GM21737 (cell line): ENCODE data around the gene MGAT4D.
"Not testable (repeated sequence)": the region's sequence is repeated elsewhere in the genome, so short reads cannot be mapped to it uniquely, and the experiment has no call there.

Source experiments
- ATAC-seq: cut with Tn5 transposase; IDR thresholded peaks from one replicate; pipeline ENCODE4 v1.9.1; 2021; ENCODE audit warnings: mild to moderate bottlenecking, moderate library complexity; ENCODE audit not compliant: unreplicated experiment

Gene MGAT4D

GRCh38 chr4:140444347-140444746, 53.7 kb downstream of the MGAT4D start:
- ATAC-seq = not testable (repeated sequence)

- no peak for ATAC-seq
Observed at GRCh38 chr4:140439644-140440142, 58.4 kb downstream of the MGAT4D start.

DNA sequence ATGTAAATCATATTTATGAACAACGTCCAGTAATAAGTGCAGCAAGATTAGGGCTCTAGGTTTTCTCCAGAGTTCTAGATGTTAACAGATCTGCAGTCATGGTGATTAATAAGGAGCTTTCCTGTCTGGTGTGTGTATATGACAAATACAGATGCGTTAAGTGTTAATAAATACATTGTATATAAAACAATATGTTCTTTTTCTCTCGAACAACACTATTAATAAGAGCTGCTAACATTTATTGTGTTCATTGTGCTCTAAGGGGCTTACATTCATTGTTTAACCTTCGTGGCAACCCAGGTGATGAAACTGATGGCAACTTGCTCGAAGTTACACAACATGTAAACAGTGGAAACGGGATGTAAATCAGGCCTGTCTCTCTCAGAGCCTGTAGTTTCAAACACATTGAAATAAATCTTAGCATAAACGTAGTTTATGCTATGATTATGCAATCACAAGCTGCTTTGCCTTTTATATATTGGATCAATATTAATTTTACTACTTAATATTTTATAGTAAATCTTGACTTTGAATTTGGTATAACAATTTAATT, 70.1 kb downstream of the MGAT4D start:
- no peak for ATAC-seq

DNA sequence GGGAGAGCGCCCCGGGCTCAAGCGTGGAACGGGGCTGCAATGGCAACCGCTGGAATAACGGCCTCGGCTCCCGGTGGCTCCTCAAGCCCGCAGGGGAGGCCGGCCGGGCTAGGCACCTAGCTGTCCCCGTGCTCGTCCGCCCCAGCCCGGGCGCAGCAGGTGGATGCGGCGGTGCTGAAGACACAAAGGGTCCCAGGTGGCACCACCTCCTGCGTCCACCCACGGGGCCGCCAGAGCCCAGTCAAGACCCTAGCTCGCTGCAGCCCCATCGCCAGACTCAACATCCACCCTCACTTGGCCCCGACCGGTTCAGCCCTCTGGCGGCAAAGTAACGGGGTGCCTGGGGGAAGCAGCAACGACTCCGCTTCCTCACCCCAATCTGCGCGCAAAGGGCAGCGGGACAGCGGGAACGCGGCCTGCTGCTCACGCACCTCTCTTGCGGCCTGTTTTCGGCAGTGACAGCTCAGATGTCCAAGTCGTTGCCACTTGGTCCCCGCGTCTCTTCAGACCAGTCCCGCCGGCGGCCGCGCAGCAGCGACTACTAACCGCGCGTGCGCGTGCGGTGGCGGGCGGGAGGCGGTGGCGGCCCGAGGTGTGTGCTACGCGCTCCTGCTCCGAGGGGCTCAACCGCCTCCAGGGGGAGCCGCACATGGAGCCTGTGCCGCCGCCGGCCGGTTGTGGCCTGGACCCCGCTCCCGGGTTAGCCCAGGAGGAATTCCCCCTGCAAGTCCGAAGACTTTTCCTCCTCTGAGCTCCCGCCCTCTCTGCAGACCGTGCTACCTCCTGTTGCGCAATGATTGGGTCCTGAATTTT, 70.8 kb downstream of the MGAT4D start, which contains the start of gene CLGN:
Gene CLGN, minus strand, starts transcription at position 543 of the 813 bp plus-strand sequence. CDS start 14,570 bp downstream, outside the sequence.
- peak; percentile 77 for ATAC-seq

- peak; percentile 28 for ATAC-seq
Observed at GRCh38 chr4:140426610-140427105, 71.4 kb downstream of the MGAT4D start.

GRCh38 chr4:140423106-140423505, 75.0 kb downstream of the MGAT4D start:
- no peak for ATAC-seq

DNA sequence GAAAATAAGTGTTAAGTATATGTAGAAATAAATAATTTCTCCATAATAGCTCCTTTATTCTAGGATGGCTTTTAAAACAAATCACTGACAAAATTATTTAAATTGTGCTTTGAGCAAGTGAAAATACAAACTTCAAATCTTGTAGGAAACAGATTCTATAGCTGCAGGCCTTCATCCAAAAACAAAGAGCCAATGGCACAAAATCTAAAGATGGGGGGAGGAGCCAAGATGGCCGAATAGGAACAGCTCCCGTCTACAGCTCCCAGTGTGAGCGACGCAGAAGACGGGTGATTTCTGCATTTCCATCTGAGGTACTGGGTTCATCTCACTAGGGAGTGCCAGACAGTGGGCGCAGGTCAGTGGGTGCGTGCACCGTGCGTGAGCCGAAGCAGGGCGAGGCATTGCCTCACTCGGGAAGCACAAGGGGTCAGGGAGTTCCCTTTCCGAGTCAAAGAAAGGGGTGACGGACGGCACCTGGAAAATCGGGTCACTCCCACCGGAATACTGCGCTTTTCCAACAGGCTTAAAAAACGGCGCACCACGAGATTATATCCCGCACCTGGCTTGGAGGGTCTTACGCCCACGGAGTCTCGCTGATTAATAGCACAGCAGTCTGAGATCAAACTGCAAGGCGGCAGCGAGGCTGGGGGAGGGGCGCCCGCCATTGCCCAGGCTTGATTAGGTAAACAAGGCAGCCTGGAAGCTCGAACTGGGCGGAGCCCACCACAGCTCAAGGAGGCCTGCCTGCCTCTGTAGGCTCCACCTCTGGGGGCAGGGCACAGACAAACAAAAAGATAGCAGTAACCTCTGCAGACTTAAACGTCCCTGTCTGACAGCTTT, 84.7 kb downstream of the MGAT4D start:
- ATAC-seq = not testable (repeated sequence)

GRCh38 chr4:140408974-140409373, 89.1 kb downstream of the MGAT4D start:
- no peak for ATAC-seq

DNA sequence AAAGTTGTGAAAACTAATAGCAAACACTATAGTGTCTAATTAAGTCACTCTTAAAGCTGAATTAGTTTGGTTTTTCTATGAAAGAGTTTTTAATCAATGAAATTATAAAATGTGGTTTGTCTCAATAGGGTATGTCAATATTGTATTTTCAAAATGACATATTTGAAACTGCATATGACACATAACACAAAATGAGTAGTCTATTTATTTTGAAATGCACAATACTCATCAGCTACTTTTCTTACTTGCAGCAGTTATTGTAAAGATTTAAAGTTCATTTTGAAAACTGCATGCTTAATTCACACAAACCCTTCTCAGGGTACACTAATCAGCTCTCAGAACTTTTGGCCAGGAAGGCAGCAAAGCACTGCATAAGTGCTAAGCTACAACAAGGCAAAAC, 91.8 kb downstream of the MGAT4D start:
- ATAC-seq = no peak

DNA sequence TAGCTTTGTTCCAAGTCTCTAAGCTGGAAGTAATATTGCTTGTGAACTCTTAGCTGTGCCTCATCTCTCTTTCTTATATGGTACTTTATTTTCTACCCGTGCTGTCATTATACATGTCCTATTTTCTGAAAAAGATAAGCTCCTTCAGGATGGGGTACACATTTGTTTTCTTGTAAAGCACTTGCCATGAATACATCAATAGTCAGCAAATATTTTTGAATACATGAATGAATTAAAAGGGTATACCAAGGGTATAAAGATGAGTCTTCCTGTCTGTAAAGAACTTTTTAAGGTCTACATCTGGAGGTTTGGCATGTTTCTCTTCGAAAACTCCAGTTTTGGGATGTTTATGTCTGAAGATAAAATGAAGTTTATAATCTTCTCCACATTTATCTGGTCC, 98.0 kb downstream of the MGAT4D start:
- ATAC-seq = no peak

DNA sequence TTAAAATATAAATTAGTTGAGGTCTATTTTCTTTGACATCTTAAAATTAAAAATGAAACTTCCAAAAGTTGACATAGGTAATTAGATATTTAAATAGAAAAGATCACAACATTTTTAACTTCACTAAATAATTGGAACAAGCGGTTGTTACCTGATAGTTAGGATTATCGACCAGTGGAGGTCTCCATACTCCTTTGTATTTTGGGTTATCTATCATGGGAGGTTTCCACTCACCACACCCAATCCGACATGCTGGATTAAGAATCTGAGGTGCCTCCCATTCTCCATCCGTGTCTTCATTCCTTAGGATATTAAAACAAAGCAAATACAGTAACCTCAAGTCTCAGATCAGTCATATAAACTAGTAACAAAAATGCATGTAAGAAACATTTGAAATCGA, 102.4 kb downstream of the MGAT4D start:
- ATAC-seq = no peak
